Adrenal gland (tissue), 12 donors: ENCODE results near the gene GRM5. TPM values are rescaled to one million over a fixed set of nuclear protein-coding genes. Genes with fewer than 3 reads are reported as not detected.

ENCODE experiments used
- DNase-seq, 7 donors: peaks; one replicate each; pipeline ENCODE4 v3.0.0-alpha.2; 2019 to 2020
- H3K27ac ChIP-seq, 5 donors: fragments of 200-600 bp; sonication (generic) in 4 of 5; 1 replicate in 3 of 5; 2 replicates in 2 of 5; pipeline versions ENCODE4 v1.5.1 to v1.8.0; 2016 to 2020; ENCODE audit warnings: mild to moderate bottlenecking in 1 of 5
- H3K27me3 ChIP-seq: fragments of 200-600 bp; 2 replicates; pipeline ENCODE4 v1.8.0; 2021
- H3K36me3 ChIP-seq, 2 donors: fragments of 200-600 bp; replicated peaks in 1 of 2; 1 replicate in 1 of 2; 2 replicates in 1 of 2; pipeline versions ENCODE4 v1.5.1 to v1.8.0; 2018 to 2022
- H3K4me1 ChIP-seq, 2 donors: fragments of 200-600 bp; replicated peaks in 1 of 2; 1 replicate in 1 of 2; 2 replicates in 1 of 2; pipeline versions ENCODE4 v1.5.1 to v1.8.0; 2018 to 2021
- H3K4me3 ChIP-seq, 4 donors: fragments of 200-600 bp; sonication (generic) in 3 of 4; one replicate each; pipeline ENCODE4 v1.5.1; 2016 to 2018
- H3K9me3 ChIP-seq, 3 donors: fragments of 200-600 bp; sonication (generic) in 1 of 3; replicated peaks in 1 of 3; 1 replicate in 2 of 3; 2 replicates in 1 of 3; pipeline versions ENCODE4 v1.5.1 to v1.8.0; 2016 to 2021
- POLR2A ChIP-seq, 2 donors: fragments of 450-650 bp; IDR thresholded peaks; one replicate each; pipeline ENCODE4 v1.6.1; 2017; ENCODE audit warnings: antibody characterized with exemption in 2 of 2, mild to moderate bottlenecking in 2 of 2, moderate library complexity in 1 of 2
- WGBS, 4 donors: extraction: QIAGEN DNeasy Blood & Tissue Kit in 2 of 4; methylation state at CpG; one replicate each; pipeline versions ENCODE4 v1.1.5 to v1.1.7; 2013 to 2017; 5-methylcytosine and 5-hydroxymethylcytosine counted together
- intact Hi-C, 2 donors: fragments of 100-400 bp; cut with DNase I; formaldehyde crosslinking; loops; one replicate each; pipeline versions ENCODE4 v1.14.1 to v1.15.0; 2022 to 2023
- polyA plus RNA-seq, 3 donors: library from polyadenylated mRNA; stranded (reverse); fragments of 200-250 nt in 2 of 3; fragments of 350-450 nt in 1 of 3; fragmentation: Illumina TruSeq in 1 of 3; extraction: RNeasy Lipid Tissue Mini Kit (QIAGEN cat#74804) in 1 of 3; gene quantifications; one replicate each; pipeline ENCODE4 v1.2.3, GENCODE V29; 2013 to 2014
- total RNA-seq, 9 donors: library from RNA; depleted of rRNA in 4 of 9; stranded (reverse); fragments of >200 nt in 4 of 9; fragments of 120-200 nt in 1 of 9; fragmentation: NEBNext Ultra II Directional in 1 of 9; extraction: Animal tissue kit (Norgen Biotek cat#: 25700) in 1 of 9; gene quantifications; one replicate each; pipeline versions ENCODE4 v1.1.0 to v1.2.4, GENCODE V29; 2013 to 2023
- TF ChIP-seq, protein P1 (sequence below), 6 experiments: fragments of 450-650 bp in 4 of 6; fragments of 200-600 bp in 2 of 6; sonication (generic) in 1 of 6; IDR thresholded peaks; 1 replicate in 5 of 6; 2 replicates in 1 of 6; pipeline versions ENCODE4 v1.5.1 to v1.8.0; 2016 to 2021; ENCODE audit warnings: antibody characterized with exemption in 6 of 6, mild to moderate bottlenecking in 2 of 6, moderate library complexity in 1 of 6
- donor health status: healthy with polysubstance abuse.
- donor health status: Bipolar disorder and iron deficiency.
- donor health status: DM: yes; HTN: yes; CAD: no.
- donor health status: DM: no; HTN: no; CAD: no.
- donor health status: DM: no; HTN: no; CAD: no.
- donor health status: DM: yes; HTN: yes; CAD: no.

Gene GRM5
- total and polyA plus RNA-seq, 12 donors, result under 0.01 to 0.33 (median 0.17) TPM; not detected in 8

DNA sequence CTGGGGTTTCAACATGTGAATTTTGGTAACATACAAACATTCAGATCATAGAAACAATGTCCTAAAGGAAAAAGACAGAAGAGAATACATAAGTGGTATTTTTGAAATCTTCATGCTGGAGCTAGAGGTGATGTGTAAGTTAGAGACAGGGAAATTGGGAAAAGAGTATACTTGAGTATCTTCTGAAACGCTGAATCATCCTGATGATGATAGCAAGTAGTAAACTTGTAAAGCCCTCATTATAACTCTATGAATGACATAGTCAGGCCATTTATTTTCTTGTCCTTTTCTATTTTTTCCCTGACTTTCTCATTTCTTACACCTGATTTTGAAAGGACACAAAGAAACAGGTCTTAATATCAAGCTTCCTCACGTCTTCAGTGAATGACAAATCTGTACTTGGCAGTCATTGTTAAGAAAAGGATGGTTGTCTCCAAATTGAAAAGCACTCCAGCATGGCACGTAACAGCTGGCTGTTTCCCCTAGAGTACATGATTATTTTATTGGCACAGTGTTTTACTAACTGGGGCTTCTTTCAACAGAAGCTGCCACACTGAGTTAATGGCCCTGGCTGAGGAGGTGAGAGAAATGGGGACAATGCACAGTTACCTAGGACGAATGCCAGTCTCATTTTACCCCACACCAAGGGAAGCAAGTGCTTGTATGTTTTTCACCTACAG, 587.5 kb downstream of the GRM5 start:
- intact Hi-C loops, result no loop called here
- WGBS, 4 donors, result 81 to 93% (median 88%) methylated on average over 4 of the region's 4 CpGs
- TF ChIP-seq, protein P1, sequence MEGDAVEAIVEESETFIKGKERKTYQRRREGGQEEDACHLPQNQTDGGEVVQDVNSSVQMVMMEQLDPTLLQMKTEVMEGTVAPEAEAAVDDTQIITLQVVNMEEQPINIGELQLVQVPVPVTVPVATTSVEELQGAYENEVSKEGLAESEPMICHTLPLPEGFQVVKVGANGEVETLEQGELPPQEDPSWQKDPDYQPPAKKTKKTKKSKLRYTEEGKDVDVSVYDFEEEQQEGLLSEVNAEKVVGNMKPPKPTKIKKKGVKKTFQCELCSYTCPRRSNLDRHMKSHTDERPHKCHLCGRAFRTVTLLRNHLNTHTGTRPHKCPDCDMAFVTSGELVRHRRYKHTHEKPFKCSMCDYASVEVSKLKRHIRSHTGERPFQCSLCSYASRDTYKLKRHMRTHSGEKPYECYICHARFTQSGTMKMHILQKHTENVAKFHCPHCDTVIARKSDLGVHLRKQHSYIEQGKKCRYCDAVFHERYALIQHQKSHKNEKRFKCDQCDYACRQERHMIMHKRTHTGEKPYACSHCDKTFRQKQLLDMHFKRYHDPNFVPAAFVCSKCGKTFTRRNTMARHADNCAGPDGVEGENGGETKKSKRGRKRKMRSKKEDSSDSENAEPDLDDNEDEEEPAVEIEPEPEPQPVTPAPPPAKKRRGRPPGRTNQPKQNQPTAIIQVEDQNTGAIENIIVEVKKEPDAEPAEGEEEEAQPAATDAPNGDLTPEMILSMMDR (IDR thresholded peaks at IDR 0.05), result no peak
- no peak for TF ChIP-seq POLR2A (IDR thresholded peaks at IDR 0.05)
- Histone ChIP-seq H3K27ac (no peak overlapping the region), H3K4me3 (no peak overlapping the region), H3K36me3 (no peaks in the 10 kb centered on the region), H3K27me3 (no peaks in the 10 kb centered on the region), H3K4me1 (no peaks in the 10 kb centered on the region), H3K9me3 (no peaks in the 10 kb centered on the region)
- DNase-seq, result no peak

DNA sequence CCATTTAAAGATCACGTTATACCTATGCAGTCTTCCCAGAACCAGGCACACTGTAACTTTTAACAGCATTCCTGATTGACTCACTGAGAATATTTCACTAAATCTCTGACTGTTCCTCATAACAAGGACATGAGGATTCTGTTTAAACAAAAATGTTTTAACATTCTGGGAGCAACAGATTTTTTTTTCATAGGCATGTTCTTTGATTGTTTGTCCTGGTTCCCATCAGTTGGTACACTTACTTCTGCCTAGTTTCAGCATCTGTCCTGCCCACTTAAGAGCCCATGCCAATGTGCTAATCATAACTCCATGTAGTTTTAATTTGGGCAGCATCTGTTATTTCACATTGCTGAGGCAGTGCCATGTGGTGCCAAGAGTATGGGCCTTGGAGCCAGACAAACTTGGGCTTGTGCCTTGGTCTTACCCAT, 589.8 kb downstream of the GRM5 start:
- DNase-seq, result no peak
- no peaks in the 10 kb centered on the region for H3K9me3 ChIP-seq
- H3K27me3 ChIP-seq, result no peaks in the 10 kb centered on the region
- no peaks in the 10 kb centered on the region for H3K4me1 ChIP-seq
- intact Hi-C loops, result no loop called here
- no peak for TF ChIP-seq POLR2A (IDR thresholded peaks at IDR 0.05)
- TF ChIP-seq, protein P1 (IDR thresholded peaks at IDR 0.05), result no peak
- no peaks in the 10 kb centered on the region for H3K36me3 ChIP-seq
- WGBS, 4 donors, result 50 to 66% (median 58%) methylated on average over 1 of the region's 1 CpG
- H3K27ac ChIP-seq, result no peak overlapping the region
- no peak overlapping the region for H3K4me3 ChIP-seq

DNA sequence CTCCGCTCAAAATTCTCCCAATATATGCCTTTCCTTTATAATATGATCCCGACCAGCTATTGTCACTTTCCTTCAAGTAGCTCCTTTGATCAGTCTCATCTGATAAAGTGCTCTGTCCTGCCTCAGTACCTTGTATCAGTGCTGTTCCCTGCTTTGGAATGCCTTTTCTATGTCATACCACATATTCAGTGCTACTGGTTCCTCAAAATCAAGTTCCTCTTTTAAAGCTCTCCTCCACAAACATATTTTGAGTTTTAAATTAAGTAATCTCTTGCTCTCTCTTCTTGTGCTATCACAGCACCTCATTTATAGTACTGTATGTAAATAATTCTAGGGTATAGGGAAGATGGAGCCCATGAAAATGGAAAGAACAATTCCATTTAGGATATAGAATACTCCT, 591.1 kb downstream of the GRM5 start:
- Histone ChIP-seq H3K9me3 (no peaks in the 10 kb centered on the region), H3K27me3 (no peaks in the 10 kb centered on the region), H3K27ac (no peak overlapping the region), H3K36me3 (no peaks in the 10 kb centered on the region), H3K4me1 (no peaks in the 10 kb centered on the region), H3K4me3 (no peak overlapping the region)
- intact Hi-C loops, result no loop called here
- 58 to 89% (median 77%) methylated on average over 2 of the region's 2 CpGs for WGBS, 4 donors
- no peak for TF ChIP-seq POLR2A (IDR thresholded peaks at IDR 0.05)
- TF ChIP-seq, protein P1 (IDR thresholded peaks at IDR 0.05), result no peak
- DNase-seq, result no peak

DNA sequence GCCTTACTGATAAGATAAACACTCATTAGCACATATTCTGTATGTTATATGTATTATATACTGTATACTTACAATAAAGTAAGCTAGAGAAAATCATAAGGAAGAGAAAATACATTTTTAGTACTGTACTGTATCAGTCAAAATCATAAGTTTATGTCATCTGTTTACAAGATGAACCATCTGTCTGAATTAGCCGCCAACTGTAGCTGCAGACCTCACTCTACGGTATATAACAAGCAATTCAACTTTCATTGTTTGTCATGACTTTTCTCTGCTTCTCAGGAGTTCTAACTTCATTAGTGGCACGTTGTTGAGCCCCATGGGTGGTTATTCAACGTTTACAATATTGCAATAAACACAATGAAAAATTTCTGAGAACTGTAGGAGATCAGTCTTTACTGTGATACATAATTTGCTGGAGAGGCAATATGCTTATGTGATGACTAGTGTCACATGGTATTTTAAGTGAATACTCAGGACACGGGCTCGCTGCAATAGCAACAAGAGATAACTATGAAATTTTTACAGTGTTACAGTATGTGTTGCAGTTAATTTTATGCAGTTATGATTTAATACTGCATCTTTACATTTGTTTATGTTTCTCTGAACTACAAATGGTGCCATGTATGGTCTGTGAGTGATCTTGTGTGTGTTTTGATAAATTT, 596.1 kb downstream of the GRM5 start:
- Histone ChIP-seq H3K4me3 (no peak overlapping the region), H3K9me3 (no peaks in the 10 kb centered on the region), H3K27ac (no peak overlapping the region), H3K27me3 (no peaks in the 10 kb centered on the region), H3K4me1 (no peaks in the 10 kb centered on the region), H3K36me3 (no peaks in the 10 kb centered on the region)
- WGBS, 4 donors, result 74 to 79% (median 77%) methylated on average over 6 of the region's 6 CpGs
- intact Hi-C loops, result no loop called here
- TF ChIP-seq POLR2A (IDR thresholded peaks at IDR 0.05), result no peak
- TF ChIP-seq, protein P1 (IDR thresholded peaks at IDR 0.05), result no peak
- DNase-seq, result no peak
